Dedifferentiated amniotic fluid mesenchymal stem cell (primary cell): Measurements from ENCODE around the gene LILRB5.
"Not testable (repeated sequence)": the region's sequence is repeated elsewhere in the genome, so short reads cannot be mapped to it uniquely, and the experiment has no call there.

ENCODE experiments used
- DNase-seq: peaks from one replicate; pipeline ENCODE4 v3.0.0-alpha.2; 2016; ENCODE audit errors: extremely low spot score

LILRB5 gene

DNA sequence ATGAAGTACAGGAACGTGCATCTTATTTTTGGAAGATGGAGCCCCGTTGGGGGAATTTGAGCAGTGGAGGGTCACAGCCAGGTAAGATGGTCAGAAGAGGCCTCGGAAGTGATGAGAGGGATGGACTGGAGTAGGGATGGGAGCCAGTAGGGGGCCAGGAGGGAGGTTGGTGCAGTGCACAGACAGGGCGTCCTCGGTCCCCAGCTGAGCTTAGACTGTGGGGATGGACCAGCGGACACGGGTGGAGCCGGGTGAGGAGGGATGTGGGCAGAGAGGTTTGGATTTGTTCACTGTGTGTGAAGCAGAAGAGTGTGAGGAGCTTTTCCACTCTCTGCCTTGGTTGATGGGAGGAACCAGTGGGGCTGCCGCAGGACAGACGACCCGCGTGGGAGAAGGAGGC, 45.8 kb downstream of the LILRB5 start:
- DNase-seq = no peak

DNA sequence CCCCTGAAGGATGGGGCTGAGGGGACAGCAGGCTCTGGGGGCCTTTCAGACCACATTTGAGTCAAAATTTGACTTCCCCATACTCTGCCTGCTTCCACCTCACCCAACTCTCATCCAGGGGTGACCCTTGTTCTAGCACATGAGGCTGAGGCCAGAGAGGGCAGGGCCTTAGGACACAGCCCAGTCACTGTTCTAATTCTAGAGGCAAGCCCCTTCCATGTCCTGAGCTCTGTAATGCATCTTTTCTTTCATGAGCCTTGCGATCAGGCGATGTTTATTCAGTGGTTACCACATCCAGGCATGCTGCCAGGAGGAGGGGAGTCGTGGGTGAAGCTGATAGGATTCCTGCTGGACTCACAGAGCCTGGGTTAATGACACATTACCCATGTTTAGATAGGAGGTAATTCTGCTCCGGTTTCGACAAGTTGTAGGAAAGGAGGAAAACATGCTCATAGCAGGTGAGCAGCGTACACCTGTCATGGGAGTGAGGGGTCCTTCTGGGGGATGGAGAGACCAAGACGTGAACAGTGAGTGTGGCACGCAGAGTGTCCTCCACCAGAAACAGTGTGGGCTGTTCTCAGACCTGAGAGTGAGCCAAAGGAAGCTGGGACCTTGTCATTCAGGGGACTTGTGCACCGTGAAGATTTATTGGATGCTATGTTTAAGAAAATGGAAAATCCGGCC, 47.1 kb downstream of the LILRB5 start:
- DNase-seq = peak; percentile 94

DNA sequence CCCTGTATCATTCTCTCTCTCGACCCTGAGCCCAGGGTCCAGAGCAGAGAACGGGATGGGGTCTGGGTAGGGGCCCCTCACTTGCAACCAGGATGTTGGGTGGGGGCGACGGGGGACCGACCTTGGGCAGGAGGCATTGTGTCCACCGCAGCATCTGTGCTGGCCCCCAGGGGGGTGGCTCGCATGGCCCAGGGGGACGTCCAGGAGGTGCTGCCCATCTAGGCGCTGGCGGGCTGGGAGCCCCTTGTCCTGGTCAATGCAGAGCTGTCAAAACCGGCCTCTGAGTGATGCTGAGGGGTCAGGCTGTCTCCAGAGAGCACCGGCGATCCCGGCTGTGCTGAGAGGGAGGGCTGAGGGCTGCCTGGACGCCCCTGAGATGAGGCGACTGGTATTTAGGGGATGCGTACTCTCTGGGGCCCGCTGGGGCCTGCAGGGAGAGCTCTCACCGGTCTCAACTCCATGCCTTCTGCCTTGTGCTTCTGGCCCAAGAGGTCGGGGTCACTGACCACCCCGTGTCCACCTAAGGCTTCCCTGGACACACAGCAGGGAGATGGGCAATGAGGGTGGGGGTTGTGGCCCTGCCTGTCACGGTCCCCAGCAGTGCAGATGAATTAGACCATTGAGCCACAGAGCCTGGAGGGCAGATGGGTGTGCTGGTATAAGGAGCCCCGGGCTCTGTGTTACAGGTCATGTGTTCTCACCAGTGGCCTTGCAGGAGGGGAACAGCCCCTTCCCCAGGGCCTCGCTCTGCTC, 47.8 kb downstream of the LILRB5 start:
- DNase-seq = no peak

DNA sequence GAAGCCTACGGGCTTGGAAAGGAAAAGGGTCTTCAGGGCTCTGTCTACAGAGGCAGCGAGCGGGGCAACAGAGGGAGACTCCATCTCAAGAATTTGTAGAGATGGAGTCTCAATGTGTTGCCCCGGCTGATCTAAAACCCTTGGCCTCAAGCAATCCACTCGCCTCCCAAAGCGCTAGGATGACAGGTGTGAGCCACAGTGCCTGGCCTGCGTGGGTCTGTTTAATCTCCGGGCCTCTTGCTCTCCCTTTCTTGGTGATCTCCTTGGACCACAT, 48.4 kb downstream of the LILRB5 start:
- DNase-seq = no peak

DNA sequence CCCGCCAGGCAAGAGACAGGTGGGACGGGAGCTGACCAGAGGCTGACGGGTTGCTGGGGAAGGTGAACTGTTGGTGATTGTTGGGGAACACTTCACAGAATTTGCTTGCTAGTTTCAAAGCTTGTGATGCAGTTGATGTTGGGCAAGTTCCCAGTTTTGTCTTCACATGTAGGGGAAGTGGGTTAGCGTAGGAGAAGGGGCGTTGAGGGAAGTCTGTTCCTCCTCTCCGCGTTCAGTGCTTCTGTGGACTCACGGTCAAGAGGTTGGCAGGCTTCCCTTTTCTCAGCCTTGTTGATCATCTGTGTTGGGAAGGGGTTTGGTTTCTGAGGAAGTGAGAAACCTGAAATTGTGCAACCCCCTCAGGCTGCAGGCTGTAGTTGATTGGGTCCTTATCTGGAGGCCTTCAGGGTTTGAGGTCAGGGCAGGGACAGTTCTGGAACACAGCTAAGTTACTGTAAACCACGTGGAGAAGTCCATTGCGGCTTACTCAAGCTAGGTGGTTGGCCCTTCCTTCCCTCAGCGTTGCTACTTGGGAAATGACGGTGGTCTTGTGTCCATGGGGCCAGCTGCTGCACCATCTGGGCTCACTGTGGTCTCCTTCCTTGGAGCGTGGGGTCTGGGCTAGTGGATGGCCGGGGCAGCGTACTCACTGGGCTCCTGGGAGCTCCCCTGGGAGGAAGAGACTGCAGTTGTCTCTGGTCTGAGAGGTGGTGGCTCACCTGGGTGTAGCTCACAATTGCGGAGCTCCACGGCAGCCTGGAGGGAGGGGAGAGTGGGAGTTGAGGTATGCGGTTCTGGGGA, 48.9 kb downstream of the LILRB5 start:
- DNase-seq = no peak

DNA sequence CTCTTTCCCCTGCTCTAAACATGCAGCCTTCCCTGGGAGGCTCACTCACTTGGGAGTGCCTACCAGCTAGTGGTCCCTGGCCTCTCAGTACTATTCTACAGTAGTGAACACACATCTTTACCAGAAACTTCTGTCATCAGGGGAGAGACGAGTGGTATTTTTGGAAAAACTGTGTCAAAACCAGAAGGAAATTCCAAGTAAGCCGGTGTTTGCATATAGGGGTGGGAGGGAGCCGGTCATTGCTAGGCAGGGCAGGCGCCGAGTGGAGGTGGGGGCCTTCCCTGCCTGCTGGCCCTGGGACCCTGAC, 49.4 kb downstream of the LILRB5 start:
- no peak for DNase-seq

DNA sequence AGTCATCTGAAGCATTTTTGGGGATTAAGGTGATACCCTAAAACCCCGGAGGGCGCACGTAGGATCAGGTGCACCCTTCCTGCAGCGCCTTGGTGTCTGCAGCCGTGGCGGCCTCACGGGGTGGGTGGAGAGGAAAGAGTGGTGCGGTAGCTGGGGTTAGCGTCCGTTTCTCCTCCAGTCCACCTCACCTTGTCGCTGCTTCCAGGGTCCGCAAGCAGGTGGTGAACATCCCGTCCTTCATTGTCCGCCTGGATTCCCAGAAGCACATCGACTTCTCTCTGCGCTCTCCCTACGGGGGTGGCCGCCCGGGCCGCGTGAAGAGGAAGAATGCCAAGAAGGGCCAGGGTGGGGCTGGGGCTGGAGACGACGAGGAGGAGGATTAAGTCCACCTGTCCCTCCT, 49.9 kb downstream of the LILRB5 start:
- DNase-seq = not testable (repeated sequence)

DNA sequence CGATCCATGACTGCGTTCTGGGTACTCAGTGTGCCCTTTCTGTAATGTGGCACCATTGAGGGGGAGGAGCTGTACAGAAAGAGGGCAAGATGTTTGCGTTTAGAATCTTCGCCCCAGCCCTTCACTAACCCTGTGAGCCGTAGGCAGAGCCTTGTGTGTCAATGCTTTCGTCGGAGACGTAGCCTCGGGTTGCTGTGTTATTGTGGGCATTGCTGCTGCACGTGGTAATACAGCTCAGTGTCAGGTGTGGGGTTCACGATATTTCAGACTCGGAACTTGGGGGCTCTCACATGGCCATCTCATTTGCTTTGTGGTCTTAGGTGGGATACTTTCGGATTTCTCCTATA, 50.3 kb downstream of the LILRB5 start:
- DNase-seq = no peak

DNA sequence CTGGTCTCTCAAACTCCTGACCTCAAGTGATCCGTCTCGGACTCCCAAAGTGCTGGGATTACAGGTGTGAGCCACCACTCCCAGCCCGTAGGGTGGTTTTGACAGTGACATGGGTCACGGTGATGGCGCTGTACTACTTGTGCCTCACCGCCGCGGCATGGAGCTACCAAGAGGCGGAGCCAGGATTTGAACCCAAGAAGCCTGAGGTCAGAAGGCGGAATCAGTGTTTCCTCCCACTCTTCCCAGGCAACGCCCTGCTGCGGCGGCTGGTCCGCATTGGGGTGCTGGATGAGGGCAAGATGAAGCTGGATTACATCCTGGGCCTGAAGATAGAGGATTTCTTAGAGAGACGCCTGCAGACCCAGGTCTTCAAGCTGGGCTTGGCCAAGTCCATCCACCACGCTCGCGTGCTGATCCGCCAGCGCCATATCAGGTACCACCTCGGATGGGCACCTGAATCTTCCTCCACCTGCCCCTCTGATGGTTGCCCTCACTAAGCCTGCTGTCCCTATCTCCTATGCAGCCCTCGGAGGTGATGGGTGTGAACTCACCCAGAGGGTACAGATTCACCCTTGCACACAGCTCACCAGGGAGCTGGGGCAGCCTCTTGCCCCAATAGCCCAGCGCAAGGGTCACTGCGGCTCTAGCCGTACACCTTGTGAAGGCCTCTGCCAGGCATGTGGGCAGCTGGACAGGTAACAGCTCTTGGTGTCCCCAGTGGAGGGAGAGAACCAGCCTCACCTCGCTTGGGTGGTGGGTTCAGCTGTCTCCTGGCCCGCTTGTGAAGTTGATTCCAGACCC, 50.8 kb downstream of the LILRB5 start:
- no peak for DNase-seq

DNA sequence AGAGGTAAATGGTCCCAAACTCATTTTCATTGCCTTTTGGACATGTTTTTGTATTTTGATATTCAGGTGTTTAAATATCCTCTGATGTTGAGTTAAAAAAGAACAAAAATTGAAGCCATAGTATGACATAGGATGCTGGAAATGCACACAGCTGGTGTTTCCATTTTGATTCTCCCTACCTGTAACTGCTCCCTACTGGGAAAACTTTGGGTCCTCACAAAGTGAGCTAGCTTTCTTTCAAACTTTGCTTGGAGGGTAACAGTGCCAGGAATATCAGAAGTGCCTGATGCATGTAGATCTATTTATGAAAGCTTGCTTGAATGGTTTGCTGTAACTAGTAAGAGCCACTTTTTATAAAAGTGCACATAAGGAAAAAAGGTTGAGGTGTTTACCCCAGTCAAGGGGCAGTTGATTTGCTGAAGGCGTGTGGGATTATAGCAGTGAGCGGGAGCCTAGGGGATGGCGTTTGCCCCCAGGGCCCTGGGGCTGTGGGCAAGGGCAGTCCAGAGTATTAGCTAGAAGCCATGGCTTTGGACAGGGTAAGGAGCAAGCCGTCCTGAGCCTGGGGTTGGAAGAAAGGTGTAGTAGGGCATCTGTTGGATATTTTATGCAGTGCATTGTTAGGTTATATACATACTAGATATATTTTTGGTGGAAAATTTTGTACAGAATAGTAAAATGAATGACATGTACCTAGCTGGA, 52.2 kb downstream of the LILRB5 start:
- DNase-seq = no peak

DNA sequence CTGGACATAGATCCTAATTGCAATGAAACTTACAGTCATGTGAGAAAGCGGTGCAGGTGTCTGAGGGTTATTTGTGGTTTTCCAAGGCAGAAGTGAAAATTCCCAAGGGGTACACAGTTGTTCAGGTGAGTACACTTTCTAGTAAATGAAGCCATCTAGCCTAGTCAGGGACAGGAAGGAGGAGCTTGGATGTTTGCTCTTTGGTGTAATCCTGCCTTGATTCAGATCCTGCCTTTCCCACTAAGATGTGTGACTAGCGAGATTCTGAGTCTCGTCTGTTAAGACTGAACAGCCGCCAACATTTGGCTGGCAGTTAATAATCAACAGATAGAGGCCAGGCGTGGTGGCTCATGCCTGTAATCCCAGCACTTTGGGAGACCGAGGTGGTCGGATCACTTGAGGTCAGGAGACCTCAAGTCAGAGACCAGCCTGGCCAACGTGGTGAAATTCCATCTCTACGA, 53.9 kb downstream of the LILRB5 start:
- DNase-seq = no peak

DNA sequence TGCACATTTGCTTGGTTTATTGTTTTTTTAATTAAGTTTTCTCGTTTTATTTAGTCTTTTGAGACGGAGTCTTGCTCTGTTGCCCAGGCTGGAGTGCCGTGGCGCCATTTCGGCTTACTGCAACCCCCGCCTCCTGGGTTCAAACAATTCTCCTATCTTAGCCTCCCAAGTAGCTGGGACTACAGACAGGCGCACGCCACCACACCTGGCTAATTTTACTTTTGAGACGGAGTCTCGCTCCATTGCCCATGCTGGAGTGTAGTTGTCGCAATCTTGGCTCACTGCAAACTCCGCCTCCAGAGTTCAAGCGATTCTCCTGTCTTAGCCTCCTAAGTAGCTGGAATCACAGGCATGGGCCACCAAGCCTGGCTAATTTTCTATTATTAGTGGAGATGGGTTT, 55.1 kb downstream of the LILRB5 start:
- no peak for DNase-seq

DNA sequence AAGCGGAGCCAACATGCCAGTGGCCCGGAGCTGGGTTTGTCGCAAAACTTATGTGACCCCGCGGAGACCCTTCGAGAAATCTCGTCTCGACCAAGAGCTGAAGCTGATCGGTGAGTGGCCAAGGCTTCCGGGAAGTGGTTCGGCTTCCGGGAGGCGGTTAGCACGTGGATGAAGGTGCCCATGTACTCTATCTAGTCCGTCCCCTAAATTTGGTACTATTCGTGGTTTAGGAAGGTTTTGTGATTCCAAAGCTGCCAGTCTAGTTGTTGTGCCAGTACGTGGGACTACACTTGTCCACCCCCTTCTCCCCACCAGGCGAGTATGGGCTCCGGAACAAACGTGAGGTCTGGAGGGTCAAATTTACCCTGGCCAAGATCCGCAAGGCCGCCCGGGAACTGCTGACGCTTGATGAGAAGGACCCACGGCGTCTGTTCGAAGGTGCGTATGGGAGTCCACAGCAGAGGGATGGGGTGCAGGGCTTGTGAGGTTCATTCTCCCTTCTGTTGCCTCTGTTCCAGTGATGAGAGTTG, 55.8 kb downstream of the LILRB5 start:
- no peak for DNase-seq
